RWPE2 (cell line): ENCODE data around the gene ADTRP.

Experiments used
- ATAC-seq: fragments of 200-7000 bp; cut with Tn5 transposase; 3 replicates; pipeline ENCODE4 v1.9.1; 2021; ENCODE audit warnings: low read depth
- DNase-seq: peaks from one replicate; pipeline ENCODE4 v3.0.0-alpha.2; 2020; ENCODE audit warnings: low spot score
- H3K27ac ChIP-seq: fragments of 450-650 bp; 2 replicates; pipeline ENCODE4 v1.5.1; 2017; ENCODE audit warnings: mild to moderate bottlenecking; ENCODE audit not compliant: poor library complexity, severe bottlenecking
- H3K27me3 ChIP-seq: fragments of 250-450 bp; sonication (Bioruptor Pico); 2 replicates; pipeline ENCODE4 v1.5.1; 2021; ENCODE audit warnings: mild to moderate bottlenecking, moderate library complexity; ENCODE audit not compliant: insufficient read depth, poor library complexity, severe bottlenecking
- H3K36me3 ChIP-seq: fragments of 250-450 bp; sonication (Bioruptor Pico); 2 replicates; pipeline ENCODE4 v1.5.1; 2020; ENCODE audit warnings: low read depth, mild to moderate bottlenecking, moderate library complexity
- H3K4me1 ChIP-seq: fragments of 250-450 bp; sonication (Bioruptor Pico); 2 replicates; pipeline ENCODE4 v1.5.1; 2021; ENCODE audit warnings: mild to moderate bottlenecking, moderate library complexity; ENCODE audit not compliant: insufficient read depth, poor library complexity, severe bottlenecking
- H3K4me3 ChIP-seq: fragments of 250-450 bp; sonication (Bioruptor Pico); 2 replicates; pipeline ENCODE4 v1.5.1; 2021; ENCODE audit warnings: mild to moderate bottlenecking, moderate library complexity; ENCODE audit not compliant: severe bottlenecking
- H3K9me3 ChIP-seq: fragments of 250-450 bp; sonication (Bioruptor Pico); 2 replicates; pipeline ENCODE4 v1.5.1; 2021; ENCODE audit warnings: mild to moderate bottlenecking, moderate library complexity; ENCODE audit not compliant: severe bottlenecking
- CTCF ChIP-seq: fragments of 450-650 bp; IDR thresholded peaks from one replicate; pipeline ENCODE4 v1.5.1; 2017; ENCODE audit warnings: mild to moderate bottlenecking, moderate library complexity; ENCODE audit not compliant: poor library complexity, severe bottlenecking

The ADTRP gene

GRCh38 chr6:11727346-11727997, 51.1 kb downstream of the ADTRP start:
- no peaks in the 10 kb centered on the region for H3K27me3 ChIP-seq
- no peak overlapping the region for H3K4me3 ChIP-seq
- no peak overlapping the region for H3K27ac ChIP-seq
- no peaks in the 10 kb centered on the region for H3K9me3 ChIP-seq
- DNase-seq (no peak), ATAC-seq (no peak)
- no peak for TF ChIP-seq CTCF
- no peaks in the 10 kb centered on the region for H3K4me1 ChIP-seq
- H3K36me3 ChIP-seq, result no peaks in the 10 kb centered on the region

- no peaks in the 10 kb centered on the region for H3K36me3 ChIP-seq
- no peak for TF ChIP-seq CTCF
- no peak overlapping the region for H3K27ac ChIP-seq
- H3K27me3 ChIP-seq, result no peaks in the 10 kb centered on the region
- H3K9me3 ChIP-seq, result no peaks in the 10 kb centered on the region
- H3K4me1 ChIP-seq, result no peaks in the 10 kb centered on the region
- DNase-seq (no peak), ATAC-seq (no peak)
- no peak overlapping the region for H3K4me3 ChIP-seq
Measured at GRCh38 chr6:11724286-11724685, 54.3 kb downstream of the ADTRP start.

- DNase-seq, result no peak
- no peaks in the 10 kb centered on the region for H3K9me3 ChIP-seq
- no peaks in the 10 kb centered on the region for H3K4me1 ChIP-seq
- TF ChIP-seq CTCF, result no peak
- no peaks in the 10 kb centered on the region for H3K27me3 ChIP-seq
- H3K27ac ChIP-seq, result no peak overlapping the region
- H3K36me3 ChIP-seq, result no peaks in the 10 kb centered on the region
- ATAC-seq, result no peak
- H3K4me3 ChIP-seq, result no peak overlapping the region
Measured at GRCh38 chr6:11722805-11723631, 55.6 kb downstream of the ADTRP start.

- Histone ChIP-seq H3K36me3 (no peaks in the 10 kb centered on the region), H3K27me3 (no peaks in the 10 kb centered on the region), H3K27ac (no peak overlapping the region), H3K4me3 (no peak overlapping the region), H3K4me1 (no peaks in the 10 kb centered on the region), H3K9me3 (no peaks in the 10 kb centered on the region)
- DNase-seq, result no peak
- no peak for ATAC-seq
- TF ChIP-seq CTCF, result no peak
Measured at GRCh38 chr6:11722220-11722619, 56.4 kb downstream of the ADTRP start.

- DNase-seq, result no peak
- no peak for TF ChIP-seq CTCF
- no peak for ATAC-seq
Measured at GRCh38 chr6:11718463-11718862, 60.1 kb downstream of the ADTRP start.

More at GRCh38 chr6:11718463-11718862, 60.1 kb downstream of the ADTRP start:
- Histone ChIP-seq H3K27me3 (no peaks in the 10 kb centered on the region), H3K4me1 (no peaks in the 10 kb centered on the region), H3K9me3 (no peaks in the 10 kb centered on the region), H3K36me3 (no peaks in the 10 kb centered on the region), H3K27ac (no peak overlapping the region), H3K4me3 (no peak overlapping the region)
